GM18909 (cell line): ENCODE measurements around the gene SLC25A25.

Source experiments
- ATAC-seq: cut with Tn5 transposase; IDR thresholded peaks from one replicate; pipeline ENCODE4 v1.9.1; 2021; ENCODE audit warnings: mild to moderate bottlenecking; ENCODE audit not compliant: unreplicated experiment, poor library complexity

SLC25A25 gene

GRCh38 chr9:128155736-128156500, 87.9 kb downstream of the SLC25A25 start:
- no peak for ATAC-seq
